Activated CD4-positive, CD25-positive, alpha-beta regulatory T cell treated with anti-CD3 and anti-CD28 coated beads, Interleukin-2, amount 50 U/mL, for 16 hours (primary cell): ENCODE results near the gene CRTAP.
"Not testable (repeated sequence)": the region's sequence is repeated elsewhere in the genome, so short reads cannot be mapped to it uniquely, and the experiment has no call there.

ENCODE experiments used
- DNase-seq: peaks from one replicate; pipeline ENCODE4 v3.0.0-alpha.2; 2020; ENCODE audit warnings: low read depth, low spot score

The CRTAP gene

DNA sequence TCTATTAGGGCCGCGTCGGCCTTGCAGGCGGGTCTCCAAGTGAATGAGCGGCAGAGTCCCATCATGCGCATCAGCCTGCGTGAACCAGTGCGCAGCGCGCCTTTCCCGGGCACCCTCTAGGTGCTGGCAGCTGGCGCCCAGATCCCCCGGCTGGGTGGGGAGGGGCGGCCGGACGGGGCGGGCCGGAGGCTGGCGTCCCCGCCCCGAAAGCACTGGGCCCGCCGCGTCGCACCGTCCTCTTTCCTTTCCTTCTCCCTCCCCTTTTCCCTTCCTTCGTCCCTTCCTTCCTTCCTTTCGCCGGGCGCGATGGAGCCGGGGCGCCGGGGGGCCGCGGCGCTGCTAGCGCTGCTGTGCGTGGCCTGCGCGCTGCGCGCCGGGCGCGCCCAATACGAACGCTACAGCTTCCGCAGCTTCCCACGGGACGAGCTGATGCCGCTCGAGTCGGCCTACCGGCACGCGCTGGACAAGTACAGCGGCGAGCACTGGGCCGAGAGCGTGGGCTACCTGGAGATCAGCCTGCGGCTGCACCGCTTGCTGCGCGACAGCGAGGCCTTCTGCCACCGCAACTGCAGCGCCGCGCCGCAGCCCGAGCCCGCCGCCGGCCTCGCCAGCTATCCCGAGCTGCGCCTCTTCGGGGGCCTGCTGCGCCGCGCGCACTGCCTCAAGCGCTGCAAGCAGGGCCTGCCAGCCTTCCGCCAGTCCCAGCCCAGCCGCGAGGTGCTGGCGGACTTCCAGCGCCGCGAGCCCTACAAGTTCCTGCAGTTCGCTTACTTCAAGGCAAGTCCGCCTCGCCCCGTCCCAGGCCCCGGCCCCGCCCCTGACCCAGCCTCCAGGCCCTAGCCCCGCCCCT lies at the start of gene CRTAP:
TSS of gene CRTAP (plus strand) at position 243 of the 850 bp plus-strand sequence. CDS start at position 307, 64 bp downstream.
- DNase-seq, result peak; percentile 58

DNA sequence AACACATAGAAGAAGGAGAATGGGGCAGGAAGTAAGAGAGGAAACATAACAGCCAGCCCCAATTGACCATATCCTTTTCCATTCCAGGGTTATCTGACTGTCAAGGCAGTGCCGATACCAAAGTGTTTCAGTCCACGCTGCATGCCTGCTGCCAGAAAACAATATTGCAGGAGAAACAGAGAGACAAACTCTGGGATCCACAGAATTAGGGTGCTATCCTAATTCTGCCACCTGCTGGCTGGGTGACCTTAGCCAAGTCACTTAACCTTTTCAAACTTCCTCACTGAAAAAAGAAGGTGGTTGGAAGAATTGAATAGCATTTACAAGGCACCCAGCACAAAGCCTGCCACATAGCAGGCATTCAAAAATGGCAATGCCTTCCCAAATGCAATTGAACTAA lies 48.9 kb upstream of the CRTAP start:
- no peak for DNase-seq

DNA sequence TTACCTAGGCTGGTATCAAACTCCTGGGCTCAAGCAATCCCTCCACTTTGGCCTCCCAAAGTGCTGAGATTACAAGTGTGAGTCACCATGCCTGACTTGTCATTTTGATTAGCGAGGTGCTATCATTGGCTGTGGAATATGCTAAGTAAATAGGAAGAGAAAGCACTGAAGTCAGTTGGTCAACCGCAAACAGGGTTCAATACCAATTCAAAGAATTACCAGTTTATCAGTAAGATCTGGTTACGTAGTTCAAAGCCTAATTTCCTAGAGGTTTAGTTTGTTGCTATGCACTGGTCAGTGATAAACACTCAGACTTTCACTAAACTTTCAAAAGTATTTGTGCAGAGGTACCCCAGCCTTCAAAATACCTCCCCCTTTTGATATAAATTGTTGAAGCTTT lies 46.3 kb upstream of the CRTAP start:
- DNase-seq, result no peak

DNA sequence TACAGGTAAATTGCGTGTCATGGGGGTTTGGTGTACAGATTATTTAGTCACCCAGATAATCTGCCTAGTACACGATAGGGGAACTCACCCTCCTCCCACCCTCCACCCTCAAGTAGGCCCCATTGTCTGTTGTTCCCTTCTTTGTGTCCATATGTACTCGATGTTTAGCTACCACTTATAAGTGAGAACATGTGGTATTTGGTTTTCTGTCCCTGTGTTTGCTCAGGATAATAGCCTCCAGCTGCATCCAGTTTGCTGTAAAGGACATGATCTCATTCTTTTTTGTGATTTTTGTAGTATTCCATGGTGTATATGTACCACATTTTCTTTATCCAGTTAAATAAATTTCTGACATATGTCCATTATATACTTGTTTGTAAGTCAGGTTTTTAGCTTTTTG lies 44.0 kb upstream of the CRTAP start:
- not testable (repeated sequence) for DNase-seq

DNA sequence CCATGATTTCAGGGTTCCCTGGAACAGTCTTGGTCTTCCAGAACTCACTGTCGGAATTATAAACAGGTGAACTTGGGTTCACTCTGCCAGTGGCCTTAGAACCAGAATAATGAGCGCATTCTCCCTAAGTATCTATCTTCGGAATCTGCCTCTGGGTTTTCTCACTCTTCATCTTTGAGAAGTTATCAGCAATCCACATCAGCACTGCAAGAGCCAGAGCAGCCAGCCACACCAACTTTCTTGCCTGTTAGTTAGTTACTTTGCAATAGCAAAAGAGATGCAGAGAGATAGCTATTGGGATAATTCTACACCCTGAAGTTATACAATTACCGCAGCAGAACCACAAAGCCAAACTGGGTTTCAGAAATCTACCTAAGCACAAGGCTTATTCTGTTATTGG lies 42.6 kb upstream of the CRTAP start:
- DNase-seq, result no peak

DNA sequence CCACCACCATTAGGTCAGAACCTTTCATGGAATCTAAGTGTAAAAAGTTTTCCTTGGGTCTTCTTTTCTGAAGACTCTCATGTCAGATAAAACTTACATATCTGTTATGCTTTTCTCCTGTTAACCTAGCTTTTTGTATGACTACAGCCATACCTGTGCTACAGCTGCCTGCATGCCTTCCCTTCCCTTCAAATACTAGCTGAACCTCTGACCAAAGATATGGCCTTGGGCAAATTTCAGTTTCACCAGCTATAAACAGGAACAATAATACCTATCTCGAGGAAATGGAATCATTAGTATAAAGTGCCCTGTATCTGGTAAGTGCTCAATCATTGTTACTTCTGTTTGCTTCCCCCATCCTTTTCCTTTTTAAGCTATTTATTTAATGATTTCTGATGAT lies 41.9 kb upstream of the CRTAP start:
- DNase-seq, result no peak

DNA sequence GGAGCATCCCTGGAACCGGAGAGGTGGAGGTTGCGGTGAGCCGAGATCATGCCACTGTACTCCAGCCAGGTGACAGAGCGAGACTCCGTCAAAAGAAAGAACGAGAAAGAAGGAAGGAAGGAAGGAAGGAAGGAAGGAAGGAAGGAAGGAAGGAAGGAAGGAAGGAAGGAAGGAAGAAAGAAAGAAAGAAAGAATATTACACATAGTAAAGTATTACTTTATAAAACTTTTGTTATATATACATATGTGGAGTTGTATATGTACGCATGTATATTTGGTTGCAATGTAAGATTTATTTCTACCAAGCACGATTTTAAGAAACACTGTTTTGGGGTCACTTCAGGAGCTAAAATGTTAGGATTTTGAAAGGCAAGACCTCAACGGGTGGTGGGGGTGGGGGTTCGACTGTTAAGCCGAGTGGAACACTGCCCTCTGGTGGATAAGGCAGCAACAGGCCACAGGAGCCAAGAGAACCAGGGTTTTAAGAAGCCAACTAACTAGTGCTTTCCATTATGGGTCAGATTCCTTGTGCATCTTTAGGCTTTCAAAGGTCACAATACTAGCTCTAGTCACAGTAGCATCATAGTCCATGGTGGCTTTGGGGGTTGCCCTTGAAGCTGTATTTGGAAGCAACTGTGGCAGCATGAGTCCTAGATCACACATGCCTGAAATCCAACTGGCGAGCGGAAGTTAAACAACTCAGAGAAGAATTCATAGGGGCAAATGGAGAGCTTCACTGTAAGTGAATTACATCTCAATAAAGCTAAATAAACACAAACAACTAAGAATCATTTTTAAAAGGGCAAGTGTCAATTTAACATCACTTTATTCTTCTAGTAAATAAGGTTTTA lies 39.4 kb upstream of the CRTAP start:
- DNase-seq, result peak; percentile 47

DNA sequence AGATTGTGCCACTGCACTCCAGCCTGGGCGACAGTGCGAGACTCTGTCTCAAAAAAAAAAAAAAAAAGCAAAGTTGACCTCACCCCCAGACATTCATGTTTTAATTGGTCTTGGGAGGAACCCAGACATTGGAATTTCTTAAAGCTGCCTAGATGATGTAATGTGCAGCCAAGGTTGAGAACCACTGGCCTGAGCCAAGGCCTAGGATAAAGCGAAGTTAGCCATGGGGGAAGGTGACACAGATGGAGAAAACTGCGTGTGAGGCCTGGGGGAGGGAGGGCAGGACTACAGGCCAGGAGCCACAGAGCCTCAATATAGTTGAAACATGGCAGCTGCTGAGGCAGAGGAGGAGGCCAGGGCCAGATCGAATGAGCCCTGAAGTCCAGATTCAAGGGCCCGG lies 37.8 kb upstream of the CRTAP start:
- no peak for DNase-seq

DNA sequence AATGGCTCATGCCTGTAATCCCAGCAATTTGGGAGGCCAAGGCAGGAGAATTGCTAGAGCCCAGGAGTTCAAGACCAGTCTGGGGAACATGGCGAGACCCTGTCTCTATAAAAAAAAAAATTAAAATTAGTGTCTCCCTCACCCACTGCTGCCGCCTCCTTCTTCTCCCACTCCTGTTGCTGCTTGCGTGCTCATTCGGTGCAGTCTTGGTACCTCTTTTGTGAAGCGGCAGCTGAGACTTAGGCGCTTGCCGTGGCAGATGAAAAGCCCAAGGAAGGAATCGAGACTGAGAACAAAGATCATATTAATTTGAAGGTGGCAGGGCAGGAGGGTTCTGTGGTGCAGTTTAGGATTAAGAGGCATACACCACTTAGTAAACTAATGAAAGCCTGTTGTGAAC lies 36.9 kb upstream of the CRTAP start:
- no peak for DNase-seq

DNA sequence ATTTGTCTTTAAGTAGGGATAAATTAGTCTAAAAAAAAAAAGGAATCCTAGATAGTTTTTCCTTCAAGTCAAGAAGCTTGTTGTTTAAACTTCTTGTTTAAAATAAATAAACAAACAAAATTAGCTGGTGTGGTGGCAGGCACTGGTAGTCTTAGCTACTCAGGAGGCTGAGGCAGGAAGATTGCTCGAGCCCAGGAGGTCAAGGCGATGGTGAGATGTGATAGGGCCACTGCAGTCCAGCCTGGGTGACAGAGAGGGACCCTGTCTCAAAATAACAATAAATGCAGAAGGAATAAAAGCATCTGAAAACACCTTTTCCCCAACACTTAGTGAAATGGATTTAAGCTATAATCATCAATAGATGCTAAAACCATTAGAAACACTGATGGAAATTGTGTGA lies 35.8 kb upstream of the CRTAP start:
- DNase-seq, result no peak

DNA sequence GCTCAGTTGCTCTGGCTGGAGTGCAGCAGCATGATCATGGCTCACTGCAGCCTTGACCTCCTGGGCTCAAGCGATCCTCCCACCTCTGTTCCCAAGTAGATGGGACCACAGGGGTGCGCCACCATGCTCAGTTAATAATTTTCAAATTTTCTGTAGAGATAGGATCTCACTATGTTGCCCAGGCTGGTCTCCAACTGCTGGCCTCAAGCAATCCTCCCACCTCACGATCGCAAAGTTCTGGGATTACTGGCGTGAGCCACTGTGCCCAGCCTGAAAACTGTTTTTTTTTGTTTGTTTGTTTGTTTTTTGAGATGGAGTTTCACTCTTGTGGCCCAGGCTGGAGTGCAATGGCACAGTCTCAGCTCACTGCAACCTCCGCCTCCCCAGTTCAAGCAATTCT lies 34.0 kb upstream of the CRTAP start:
- not testable (repeated sequence) for DNase-seq

DNA sequence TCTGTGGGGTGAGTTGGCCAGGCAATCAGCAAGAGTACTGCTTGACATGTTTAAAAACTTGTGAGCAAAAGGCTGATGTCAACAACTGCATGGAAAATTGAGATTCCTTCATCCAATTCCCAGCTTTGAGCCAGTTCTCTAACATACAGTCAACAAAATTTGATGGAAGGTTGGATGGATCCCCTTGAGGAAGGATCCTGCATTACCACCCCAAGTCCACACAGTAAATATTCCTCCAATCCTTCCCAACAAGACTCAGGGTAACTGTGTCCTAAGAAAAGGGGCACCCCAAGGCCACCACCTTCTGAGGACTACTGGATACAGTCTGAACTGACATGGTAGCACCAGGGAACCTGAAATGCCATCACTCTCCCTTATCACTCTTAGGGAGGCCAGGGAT lies 32.0 kb upstream of the CRTAP start:
- no peak for DNase-seq

DNA sequence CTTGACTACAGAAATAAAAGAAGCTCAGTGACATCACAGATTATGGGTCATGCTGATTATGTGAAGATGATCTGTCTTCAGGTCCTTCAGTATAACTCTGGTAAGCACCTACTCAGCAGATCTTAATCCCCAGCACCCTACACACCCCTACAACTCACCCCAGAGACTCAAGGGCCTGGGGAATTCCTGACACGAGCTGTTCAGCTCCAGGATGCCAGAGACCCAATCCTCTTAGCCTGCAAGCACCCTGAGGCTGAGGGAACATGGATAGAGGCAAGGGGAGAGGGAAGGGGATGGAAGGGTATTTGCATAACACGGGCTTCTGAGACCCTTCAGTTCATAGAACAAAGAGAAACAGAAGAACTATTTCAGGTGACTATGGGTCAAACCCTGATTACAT lies 29.9 kb upstream of the CRTAP start:
- DNase-seq, result no peak

DNA sequence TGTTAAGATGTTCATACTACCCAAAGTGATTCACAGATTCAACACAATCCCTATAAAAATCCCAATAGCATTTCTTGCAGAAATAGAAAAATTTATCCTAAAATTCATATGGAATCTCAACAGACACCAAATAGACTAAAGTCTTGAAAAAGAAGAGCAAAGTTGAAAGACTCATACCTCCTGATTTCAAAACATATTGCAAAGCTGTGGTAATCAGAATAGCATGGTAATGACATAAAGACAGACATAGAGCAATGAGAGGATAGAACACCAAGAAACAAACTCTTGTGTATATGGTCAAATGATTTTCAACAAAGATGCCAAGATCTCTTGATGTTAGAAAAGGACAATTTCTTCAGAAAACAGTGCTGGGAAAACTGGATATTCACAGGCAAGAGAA lies 25.1 kb upstream of the CRTAP start:
- no peak for DNase-seq

DNA sequence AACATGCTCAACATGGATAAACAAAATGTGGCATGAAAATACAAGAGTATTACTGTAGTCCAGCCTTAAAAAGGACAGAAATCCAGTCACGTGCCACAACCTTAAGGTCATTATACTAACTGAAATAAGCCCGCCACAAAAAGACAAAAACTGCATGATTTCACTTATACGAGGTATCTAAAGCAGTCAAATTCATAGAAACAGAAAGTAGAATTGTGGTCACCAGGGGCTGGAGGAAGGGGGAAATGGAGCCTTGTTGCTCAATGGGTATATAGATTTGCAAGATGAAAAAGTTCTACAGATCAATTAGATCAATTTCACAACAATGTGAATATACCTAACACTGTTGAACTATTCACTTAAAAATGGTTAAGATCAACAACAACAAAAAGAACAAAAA lies 24.3 kb upstream of the CRTAP start:
- no peak for DNase-seq

DNA sequence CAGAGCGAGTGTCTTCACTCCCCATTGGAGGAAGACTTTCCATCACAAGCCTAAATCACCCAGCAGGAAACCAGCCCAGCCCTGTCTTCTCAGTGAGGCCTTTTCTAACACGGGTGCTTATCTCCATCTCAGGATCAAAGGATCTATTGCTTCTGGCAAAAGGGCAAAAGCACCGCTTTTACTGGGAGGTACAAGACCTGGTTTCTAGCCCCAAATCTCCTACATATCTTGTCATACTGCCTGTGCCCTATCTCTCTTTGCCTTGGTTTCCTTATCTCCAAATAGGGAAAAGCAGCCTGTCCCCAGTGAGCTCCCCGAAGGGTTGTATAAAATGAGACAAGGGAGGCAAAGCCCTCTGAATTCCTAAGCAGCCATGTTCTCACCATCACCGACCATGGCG lies 22.1 kb upstream of the CRTAP start:
- no peak for DNase-seq

DNA sequence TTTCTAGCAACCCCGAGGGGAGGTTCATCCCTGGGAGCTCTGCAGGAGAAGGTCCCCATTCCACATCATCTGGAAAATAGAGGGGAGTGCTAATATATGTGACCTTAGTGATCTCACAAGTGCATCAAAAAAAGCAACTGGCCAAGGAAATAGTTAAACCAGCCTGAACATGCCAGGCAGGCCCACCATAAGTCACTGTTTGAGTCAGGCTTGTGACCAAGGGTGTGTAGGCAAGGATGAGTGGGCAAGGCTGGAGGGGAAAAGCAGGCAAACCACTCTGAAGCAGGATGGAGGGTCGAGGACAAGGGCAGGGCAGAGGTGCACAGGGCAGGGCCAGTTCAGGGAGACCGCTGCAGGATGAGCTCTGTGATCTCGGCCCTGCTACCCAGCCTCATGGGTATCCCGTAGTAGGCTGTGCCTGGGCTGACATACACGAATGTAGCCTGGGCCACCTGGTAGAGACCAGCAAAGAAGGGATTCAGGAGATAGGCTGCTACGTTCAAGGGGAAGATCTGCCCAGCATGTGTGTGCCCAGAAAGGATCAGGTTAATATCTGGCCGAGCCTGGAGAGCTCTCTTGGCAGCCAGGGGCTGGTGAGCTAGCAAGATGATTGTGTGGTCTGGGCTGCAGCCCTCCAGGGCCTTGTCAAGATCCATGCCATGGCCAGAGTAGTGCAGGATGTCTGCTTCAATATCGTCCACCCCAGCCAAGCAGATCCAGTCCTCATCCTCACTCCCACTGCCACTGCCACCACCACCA lies 21.1 kb upstream of the CRTAP start:
- no peak for DNase-seq

DNA sequence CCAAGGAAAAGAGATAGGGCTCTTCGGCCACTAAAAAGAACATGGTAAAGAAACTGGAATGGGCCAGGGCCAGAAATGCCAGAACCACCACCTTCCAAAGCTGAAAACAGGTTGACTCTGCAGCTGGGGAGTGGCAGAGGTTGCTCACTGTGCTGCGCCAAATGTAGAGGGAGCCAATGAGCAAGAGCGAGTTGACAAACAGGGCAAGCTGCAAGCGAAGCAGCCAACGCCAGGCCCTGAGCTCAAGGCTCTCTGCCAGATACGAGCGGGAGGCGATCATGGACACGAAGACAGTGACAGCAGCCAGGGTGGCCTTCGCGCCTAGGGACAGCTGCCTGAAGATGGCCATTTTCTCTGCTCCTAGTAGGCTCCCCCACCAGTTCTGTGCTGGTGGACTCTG lies 20.0 kb upstream of the CRTAP start:
- DNase-seq, result no peak

DNA sequence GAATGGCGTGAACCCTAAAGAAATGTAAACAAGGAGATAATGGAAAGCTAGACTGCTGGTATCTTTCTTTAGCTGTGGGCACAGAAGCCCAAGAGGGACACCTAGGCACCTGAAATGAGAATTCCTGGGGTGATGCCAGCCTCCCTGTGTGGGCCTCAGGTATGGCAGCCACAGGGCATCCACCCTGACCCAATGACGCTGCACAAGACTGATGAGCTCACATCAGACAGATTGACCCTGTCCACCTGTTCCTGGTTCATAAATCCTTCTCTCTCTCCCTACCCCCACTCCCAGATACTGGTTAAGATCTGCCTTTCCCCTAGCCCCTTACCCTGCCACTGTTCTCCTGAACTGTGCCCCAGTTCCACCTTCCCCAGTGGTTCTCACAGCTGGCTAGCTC lies 18.4 kb upstream of the CRTAP start:
- DNase-seq, result no peak

DNA sequence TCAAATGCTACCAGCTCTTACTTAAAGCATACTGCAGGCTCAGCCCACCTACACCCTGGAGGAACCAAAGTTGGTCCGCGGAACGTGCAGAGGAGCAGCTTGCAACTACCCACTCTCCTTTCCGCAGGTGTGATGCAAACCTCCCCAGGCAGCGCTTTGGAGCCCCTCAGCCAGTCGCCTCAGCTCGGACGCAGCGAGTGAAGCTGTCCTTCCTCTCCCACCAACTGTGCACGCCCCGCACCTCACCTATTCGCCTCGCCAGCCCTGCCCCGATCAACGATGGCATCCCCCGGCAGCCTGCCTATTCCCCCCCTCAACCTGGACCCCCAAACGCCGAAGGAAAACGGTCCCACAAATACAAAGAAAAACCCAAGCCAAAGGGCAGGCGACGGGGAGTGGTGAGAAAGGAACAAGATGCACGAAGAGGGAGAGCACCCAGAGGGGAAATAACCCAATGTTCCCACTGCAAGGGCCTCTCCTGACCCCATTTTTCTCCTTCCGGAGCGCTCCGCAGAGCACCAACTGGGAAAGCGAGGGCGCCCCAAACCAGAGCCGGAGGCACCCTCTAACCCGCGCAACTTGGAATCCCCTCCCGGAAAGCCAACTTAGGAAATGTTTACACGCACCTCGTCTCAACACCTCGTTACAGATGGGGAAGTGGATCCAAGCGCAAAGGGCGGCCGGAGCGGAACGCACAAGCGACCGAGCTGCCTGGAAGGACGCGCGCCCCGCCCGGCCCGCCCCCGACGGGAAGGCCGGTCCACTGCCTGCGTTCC lies 17.5 kb upstream of the CRTAP start:
- DNase-seq, result no peak

DNA sequence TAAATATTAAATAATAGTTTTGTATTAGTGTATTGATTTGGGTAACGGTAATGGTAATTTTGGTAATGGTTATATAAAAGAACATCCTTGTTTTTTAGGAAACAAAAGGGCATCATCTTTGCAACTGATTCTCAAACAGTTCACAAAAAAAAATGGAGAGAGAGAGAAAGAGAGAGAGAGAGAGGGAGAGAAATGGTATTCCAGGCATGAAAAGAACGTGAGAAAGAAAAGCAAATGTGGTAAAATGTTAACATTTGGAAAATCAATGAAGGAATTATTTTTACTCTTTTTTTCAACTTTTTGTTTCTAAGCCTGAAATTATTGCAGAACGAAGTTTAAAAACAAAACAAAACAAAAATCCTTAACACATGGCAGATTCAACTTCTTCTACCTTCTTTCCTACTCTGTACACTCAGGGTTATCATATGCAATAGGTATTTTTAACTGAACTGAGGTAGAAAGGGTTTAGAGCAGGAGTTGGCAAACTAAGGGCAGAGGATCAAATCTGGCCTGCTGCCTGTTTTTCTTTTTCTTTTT lies 14.6 kb upstream of the CRTAP start:
- no peak for DNase-seq
